HG02885 (cell line): ENCODE data around the gene TCIRG1.

Experiments used
- ATAC-seq: cut with Tn5 transposase; IDR thresholded peaks from one replicate; pipeline ENCODE4 v1.9.1; 2021; ENCODE audit warnings: mild to moderate bottlenecking; ENCODE audit not compliant: unreplicated experiment, poor library complexity

The TCIRG1 gene

GRCh38 chr11:68048681-68049508 lies 10.1 kb downstream of the TCIRG1 start:
- ATAC-seq = no peak

- no peak for ATAC-seq
Measured at GRCh38 chr11:68049509-68050370, 10.9 kb downstream of the TCIRG1 start.

DNA sequence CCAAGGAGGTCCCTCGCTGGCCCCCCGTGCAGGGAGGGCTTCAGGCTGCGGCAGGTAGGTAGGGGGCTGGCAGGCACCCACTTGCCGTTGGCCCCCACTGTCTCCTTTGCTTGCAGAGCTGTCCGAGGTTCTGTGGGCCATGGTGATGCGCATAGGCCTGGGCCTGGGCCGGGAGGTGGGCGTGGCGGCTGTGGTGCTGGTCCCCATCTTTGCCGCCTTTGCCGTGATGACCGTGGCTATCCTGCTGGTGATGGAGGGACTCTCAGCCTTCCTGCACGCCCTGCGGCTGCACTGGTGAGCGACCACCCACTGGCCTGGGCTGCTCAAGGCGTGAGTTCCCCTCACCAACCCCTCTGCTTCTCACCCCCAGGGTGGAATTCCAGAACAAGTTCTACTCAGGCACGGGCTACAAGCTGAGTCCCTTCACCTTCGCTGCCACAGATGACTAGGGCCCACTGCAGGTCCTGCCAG lies 11.6 kb downstream of the TCIRG1 start:
- ATAC-seq = no peak

- no peak for ATAC-seq
Measured at GRCh38 chr11:68051191-68052136, 12.6 kb downstream of the TCIRG1 start.

DNA sequence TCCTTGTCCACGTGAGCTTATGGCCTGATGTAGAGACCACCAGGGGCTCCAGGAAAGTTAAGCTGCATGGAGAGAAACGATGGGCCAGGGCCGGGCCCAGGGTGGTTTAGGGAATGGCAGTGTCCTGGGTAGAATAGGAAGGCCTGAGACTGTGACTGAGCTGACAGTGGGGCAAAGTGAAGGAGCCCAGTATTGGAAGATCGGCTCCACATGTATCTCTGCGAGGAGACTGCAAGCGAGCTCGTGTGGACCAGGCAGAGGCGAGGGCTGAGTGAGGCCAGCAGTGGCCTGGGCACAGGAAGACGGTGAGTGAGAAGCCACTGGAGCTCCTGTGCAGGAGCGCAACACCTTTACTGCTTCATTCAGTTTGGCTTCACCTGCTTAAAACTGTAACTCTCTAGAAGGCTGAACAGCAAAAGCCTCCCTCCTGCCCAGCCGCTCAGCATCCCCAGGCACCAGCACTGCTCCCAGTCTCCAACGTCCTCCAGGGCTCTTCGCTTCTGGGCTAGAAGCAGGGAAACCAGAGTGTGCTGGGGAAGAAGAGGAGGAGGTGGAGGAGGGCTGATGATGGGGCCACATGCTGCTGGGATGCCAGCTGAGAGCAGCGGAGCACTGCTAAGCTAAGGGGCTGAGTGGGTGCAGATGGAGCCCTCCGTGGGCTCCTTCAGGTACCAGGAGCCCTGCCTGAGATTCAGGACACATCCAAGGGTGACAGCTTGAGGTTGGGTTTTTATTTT lies 13.5 kb downstream of the TCIRG1 start:
- ATAC-seq = no peak

DNA sequence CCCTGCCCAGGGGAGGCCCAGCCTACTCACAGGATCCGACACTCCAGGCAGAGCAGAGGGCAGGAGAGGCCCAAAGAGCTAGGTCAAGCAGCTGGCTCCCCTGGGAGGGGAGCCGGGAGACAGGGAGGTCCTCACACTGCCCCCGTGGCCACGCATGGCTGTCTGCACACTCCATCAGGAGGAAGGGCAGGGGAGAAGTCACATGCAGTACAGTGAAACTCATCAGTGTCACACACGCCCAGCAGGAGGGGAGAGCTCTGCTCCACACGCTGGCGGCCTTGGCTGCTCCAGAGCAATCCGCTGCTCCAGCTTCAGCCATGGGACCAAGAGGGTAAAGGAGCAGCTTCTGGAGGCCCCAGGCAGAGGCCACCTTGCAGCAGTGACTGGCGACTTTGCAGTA lies 14.3 kb downstream of the TCIRG1 start:
- ATAC-seq = no peak

DNA sequence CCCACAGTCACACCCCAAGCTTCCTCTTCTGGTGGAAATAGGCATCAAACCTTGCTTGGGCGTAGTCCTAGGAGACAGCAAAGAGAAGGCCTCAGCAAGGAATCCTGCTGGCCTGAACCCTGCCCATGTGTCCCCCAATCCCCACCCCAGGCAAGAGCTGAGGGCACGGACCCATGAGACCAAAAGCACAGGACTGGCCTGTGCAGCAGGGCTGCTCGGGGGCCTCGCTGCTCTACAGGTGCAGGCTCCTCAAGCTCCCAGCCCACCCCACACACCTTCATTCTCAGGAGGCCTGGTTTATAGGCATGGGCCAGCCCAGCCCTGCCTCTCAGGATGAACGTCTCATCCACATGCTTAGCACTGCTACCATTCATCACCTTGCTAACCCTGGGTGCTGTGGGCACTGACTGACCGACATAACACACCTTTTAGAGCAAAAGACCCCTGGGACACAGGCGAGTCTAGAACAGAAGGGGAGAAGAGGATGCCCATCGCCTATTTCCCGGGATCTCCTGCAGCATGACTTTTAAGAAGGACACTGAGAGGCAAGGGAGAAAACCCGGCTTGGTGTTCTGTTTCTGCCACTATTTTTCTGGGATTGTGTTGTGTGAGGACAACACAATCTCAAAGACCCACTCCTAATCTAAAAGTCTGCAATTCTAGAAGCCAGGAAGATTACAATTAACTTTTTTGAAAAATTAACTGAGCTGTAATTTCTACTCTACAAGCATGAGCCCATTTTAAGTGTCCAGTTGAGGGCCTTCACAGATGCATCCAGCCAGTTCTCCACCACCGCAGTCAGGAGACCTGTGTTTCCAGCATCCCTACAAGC lies 15.4 kb downstream of the TCIRG1 start:
- no peak for ATAC-seq

DNA sequence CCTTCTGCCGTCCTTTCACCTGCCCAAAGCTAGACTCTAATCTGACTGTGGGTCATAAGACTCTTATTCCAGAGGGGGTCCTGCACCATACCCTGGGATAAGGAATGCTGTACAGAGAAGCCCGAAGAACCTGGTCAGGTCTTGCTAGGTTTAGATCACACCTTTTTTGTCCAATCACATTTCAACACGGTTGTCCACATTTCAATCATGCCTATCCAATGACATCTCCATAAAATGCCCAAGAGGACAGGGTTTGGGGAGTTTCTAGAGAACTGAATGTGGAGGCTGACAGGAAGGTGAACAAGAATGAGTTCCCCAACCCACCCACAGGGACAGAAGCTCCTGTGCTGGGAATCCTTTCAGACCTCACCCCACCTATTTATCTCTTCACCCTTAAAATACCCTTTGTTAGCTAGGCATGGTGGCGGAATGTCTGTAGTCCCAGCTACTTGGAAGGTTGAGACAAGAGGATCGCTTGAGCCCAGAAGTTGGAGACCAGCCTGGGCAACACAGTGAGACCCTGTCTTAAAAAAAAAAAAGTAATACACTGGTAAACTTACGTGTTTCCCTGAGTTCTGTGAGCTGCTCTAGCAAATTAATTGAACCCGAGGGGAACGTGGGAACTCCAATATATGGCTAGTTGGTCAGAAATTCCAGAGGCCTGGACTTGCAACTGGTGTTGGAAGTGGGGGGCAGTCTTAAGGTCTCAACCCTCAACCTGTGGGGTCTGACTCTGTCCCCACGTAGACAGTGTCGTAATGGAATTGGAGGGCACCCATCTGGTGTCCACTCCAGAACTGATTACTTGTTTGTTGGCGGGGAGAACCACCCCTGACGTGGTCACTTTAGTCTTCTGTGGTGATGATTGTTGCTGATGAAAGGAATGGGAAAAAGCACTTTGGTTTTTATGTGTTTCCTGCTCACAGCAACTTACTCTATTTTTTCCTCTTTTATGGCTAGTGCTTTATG lies 17.8 kb downstream of the TCIRG1 start:
- ATAC-seq = no peak

- no peak for ATAC-seq
Measured at GRCh38 chr11:68057807-68058206, 19.0 kb downstream of the TCIRG1 start.

GRCh38 chr11:68061508-68061907 lies 22.7 kb downstream of the TCIRG1 start:
- ATAC-seq = no peak

DNA sequence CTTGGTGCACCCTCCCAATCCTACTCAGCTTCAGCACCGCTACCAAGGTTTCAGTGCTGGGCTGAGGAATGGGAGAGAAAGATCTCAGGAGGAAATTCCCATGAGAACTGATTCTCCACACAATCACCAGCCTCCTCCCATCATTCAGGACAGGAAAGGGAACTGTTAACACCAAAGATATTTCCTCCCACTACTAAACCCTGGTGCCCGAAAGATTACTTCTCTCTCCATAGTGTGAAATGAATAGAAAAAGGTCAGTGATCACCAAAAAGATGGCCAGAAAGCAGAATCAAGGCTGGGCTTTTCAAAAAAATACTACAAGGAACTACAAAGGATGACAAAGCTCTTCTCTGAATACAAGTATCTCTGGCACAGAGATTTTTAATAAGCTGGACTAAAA lies 26.1 kb downstream of the TCIRG1 start:
- ATAC-seq = no peak

DNA sequence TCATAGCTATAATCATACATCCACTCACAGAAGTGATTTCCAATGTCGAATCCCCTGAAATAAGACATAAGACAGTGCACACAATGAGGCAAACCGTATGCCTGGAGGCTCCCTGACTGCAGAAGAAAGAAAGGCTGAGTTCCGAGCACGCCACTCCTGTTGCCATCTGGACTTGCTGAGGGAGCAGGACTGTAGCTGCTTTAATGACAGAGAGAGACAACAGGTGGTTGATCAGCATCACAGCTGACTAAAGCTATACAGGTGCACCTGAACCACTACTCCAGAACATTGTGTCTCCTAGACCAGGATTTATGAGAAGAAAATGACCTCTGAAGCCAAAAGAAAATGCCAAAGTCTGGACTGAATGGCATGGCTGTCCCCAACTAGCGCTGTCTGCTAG lies 27.0 kb downstream of the TCIRG1 start:
- no peak for ATAC-seq

DNA sequence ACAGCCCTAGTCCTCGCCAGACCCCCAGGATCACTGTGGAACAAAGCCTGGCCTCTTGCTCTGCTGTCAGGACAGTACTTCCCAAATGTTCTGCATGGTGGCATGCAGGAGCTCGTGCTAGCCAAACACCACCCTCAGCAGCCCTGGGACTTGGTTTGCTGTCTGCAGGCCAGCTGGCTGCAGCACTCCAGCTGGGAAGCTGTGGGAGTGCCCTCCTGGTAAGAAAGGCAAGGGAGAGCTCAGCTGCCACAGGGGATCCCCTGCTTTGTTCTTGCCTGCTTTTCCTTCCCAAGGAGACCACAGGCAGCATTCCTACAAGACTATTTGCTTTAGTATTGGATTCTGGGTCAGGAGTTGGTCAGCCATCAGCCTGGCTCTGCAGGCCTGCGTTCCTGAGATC lies 27.9 kb downstream of the TCIRG1 start:
- no peak for ATAC-seq

GRCh38 chr11:68067991-68068390 lies 29.2 kb downstream of the TCIRG1 start:
- no peak for ATAC-seq

GRCh38 chr11:68071281-68072048 lies 32.6 kb downstream of the TCIRG1 start:
- no peak for ATAC-seq

- no peak for ATAC-seq
Measured at GRCh38 chr11:68074584-68075352, 35.9 kb downstream of the TCIRG1 start.
